ENCODE data around the gene GOLGB1. TPM values are rescaled to one million over a fixed set of nuclear protein-coding genes. Genes with fewer than 3 reads are reported as not detected.

GOLGB1 gene
- total RNA-seq, 2 donors from 2014 or later: 34.9 to 43.5 TPM

GRCh38 chr3:121735047-121735696, 14.4 kb downstream of the GOLGB1 start:
- H3K9me3 Mint-ChIP-seq: no peaks in the 10 kb centered on the region
- no peak for DNase-seq (ENCODE audit: low spot score)
- no peak overlapping the region for H3K27ac Mint-ChIP-seq
- no peaks in the 10 kb centered on the region for H3K27me3 Mint-ChIP-seq
- H3K4me1 Mint-ChIP-seq (ENCODE audit: low read depth in 2 of 2): peaks cover 41 to 47% of the 10 kb centered on the region in 2 donors
- peak; percentile 80 to 96 for ATAC-seq
- H3K4me3 Mint-ChIP-seq: peak overlapping the region; percentile 30
- H3K36me3 Mint-ChIP-seq: no peaks in the 10 kb centered on the region

GRCh38 chr3:121730940-121731687, 18.4 kb downstream of the GOLGB1 start:
- Mint-ChIP-seq H3K27ac (no peak overlapping the region), H3K4me1 (ENCODE audit: low read depth in 2 of 2) (peaks cover 20 to 23% of the 10 kb centered on the region in 2 donors), H3K4me3 (no peak overlapping the region), H3K9me3 (no peaks in the 10 kb centered on the region), H3K27me3 (no peaks in the 10 kb centered on the region), H3K36me3 (peaks cover 11% of the 10 kb centered on the region)
- DNase-seq (ENCODE audit: low spot score): no peak
- no peak for ATAC-seq

- H3K4me3 Mint-ChIP-seq: no peak overlapping the region
- H3K36me3 Mint-ChIP-seq: peaks cover 50% of the 10 kb centered on the region
- no peak for DNase-seq (ENCODE audit: low spot score)
- no peak for ATAC-seq
- H3K27ac Mint-ChIP-seq: no peak overlapping the region
- no peaks in the 10 kb centered on the region for H3K9me3 Mint-ChIP-seq
- H3K27me3 Mint-ChIP-seq: no peaks in the 10 kb centered on the region
- peaks cover 6 to 17% of the 10 kb centered on the region in 2 donors for H3K4me1 Mint-ChIP-seq (ENCODE audit: low read depth in 2 of 2)
Observed at GRCh38 chr3:121724130-121724529, 25.4 kb downstream of the GOLGB1 start.

- no peak overlapping the region for H3K27ac Mint-ChIP-seq
- ATAC-seq: no peak
- peaks cover 6 to 17% of the 10 kb centered on the region in 2 donors for H3K4me1 Mint-ChIP-seq (ENCODE audit: low read depth in 2 of 2)
- DNase-seq (ENCODE audit: low spot score): no peak
- H3K36me3 Mint-ChIP-seq: peaks cover 44% of the 10 kb centered on the region
- no peak overlapping the region for H3K4me3 Mint-ChIP-seq
- no peaks in the 10 kb centered on the region for H3K27me3 Mint-ChIP-seq
- no peaks in the 10 kb centered on the region for H3K9me3 Mint-ChIP-seq
Observed at GRCh38 chr3:121723485-121723884, 26.1 kb downstream of the GOLGB1 start.

GRCh38 chr3:121722411-121722810, 27.1 kb downstream of the GOLGB1 start:
- Mint-ChIP-seq H3K4me3 (no peak overlapping the region), H3K27me3 (no peaks in the 10 kb centered on the region), H3K27ac (no peak overlapping the region), H3K9me3 (no peaks in the 10 kb centered on the region), H3K4me1 (ENCODE audit: low read depth in 2 of 2) (peaks cover 6 to 17% of the 10 kb centered on the region in 2 donors), H3K36me3 (peaks cover 51% of the 10 kb centered on the region)
- no peak for DNase-seq (ENCODE audit: low spot score)
- ATAC-seq: no peak

GRCh38 chr3:121720163-121720562, 29.4 kb downstream of the GOLGB1 start:
- no peak for ATAC-seq
- peaks cover 47% of the 10 kb centered on the region for H3K36me3 Mint-ChIP-seq
- H3K4me3 Mint-ChIP-seq: no peak overlapping the region
- H3K4me1 Mint-ChIP-seq (ENCODE audit: low read depth in 2 of 2): peaks cover 9 to 17% of the 10 kb centered on the region in 2 donors
- no peak overlapping the region for H3K27ac Mint-ChIP-seq
- H3K27me3 Mint-ChIP-seq: no peaks in the 10 kb centered on the region
- no peaks in the 10 kb centered on the region for H3K9me3 Mint-ChIP-seq
- no peak for DNase-seq (ENCODE audit: low spot score)

GRCh38 chr3:121719423-121719822, 30.1 kb downstream of the GOLGB1 start:
- ATAC-seq (no peak), DNase-seq (ENCODE audit: low spot score) (no peak)
- Mint-ChIP-seq H3K9me3 (no peaks in the 10 kb centered on the region), H3K36me3 (peaks cover 44% of the 10 kb centered on the region), H3K27me3 (no peaks in the 10 kb centered on the region), H3K4me3 (no peak overlapping the region), H3K4me1 (ENCODE audit: low read depth in 2 of 2) (peaks cover 9 to 16% of the 10 kb centered on the region in 2 donors), H3K27ac (no peak overlapping the region)

GRCh38 chr3:121718205-121718846, 31.2 kb downstream of the GOLGB1 start:
- Mint-ChIP-seq H3K9me3 (no peaks in the 10 kb centered on the region), H3K36me3 (peaks cover 41% of the 10 kb centered on the region), H3K27ac (no peak overlapping the region), H3K4me3 (no peak overlapping the region), H3K4me1 (ENCODE audit: low read depth in 2 of 2) (peaks cover 3 to 7% of the 10 kb centered on the region in 2 donors), H3K27me3 (no peaks in the 10 kb centered on the region)
- no peak for ATAC-seq
- no peak for DNase-seq (ENCODE audit: low spot score)

GRCh38 chr3:121710347-121710746, 39.2 kb downstream of the GOLGB1 start:
- H3K4me1 Mint-ChIP-seq (ENCODE audit: low read depth in 2 of 2): peaks cover 0 to 2% of the 10 kb centered on the region in 2 donors
- H3K27me3 Mint-ChIP-seq: no peaks in the 10 kb centered on the region
- no peak overlapping the region for H3K4me3 Mint-ChIP-seq
- DNase-seq (ENCODE audit: low spot score): no peak
- H3K9me3 Mint-ChIP-seq: no peaks in the 10 kb centered on the region
- peaks cover 24% of the 10 kb centered on the region for H3K36me3 Mint-ChIP-seq
- no peak for ATAC-seq
- no peak overlapping the region for H3K27ac Mint-ChIP-seq

- no peaks in the 10 kb centered on the region for H3K27me3 Mint-ChIP-seq
- H3K9me3 Mint-ChIP-seq: no peaks in the 10 kb centered on the region
- ATAC-seq (no peak), DNase-seq (ENCODE audit: low spot score) (no peak)
- no peak overlapping the region for H3K27ac Mint-ChIP-seq
- no peak overlapping the region for H3K4me3 Mint-ChIP-seq
- peaks cover 3 to 4% of the 10 kb centered on the region in 2 donors for H3K4me1 Mint-ChIP-seq (ENCODE audit: low read depth in 2 of 2)
- peaks cover 25% of the 10 kb centered on the region for H3K36me3 Mint-ChIP-seq
Observed at GRCh38 chr3:121707531-121708273, 41.8 kb downstream of the GOLGB1 start.

GRCh38 chr3:121705541-121705940, 44.0 kb downstream of the GOLGB1 start:
- Mint-ChIP-seq H3K4me1 (ENCODE audit: low read depth in 2 of 2) (peaks cover 3 to 4% of the 10 kb centered on the region in 2 donors), H3K36me3 (peaks cover 25% of the 10 kb centered on the region), H3K9me3 (no peaks in the 10 kb centered on the region), H3K4me3 (no peak overlapping the region), H3K27me3 (no peaks in the 10 kb centered on the region), H3K27ac (no peak overlapping the region)
- ATAC-seq (no peak), DNase-seq (ENCODE audit: low spot score) (no peak)

GRCh38 chr3:121703973-121704372, 45.6 kb downstream of the GOLGB1 start:
- Mint-ChIP-seq H3K9me3 (no peaks in the 10 kb centered on the region), H3K27ac (no peak overlapping the region), H3K27me3 (no peaks in the 10 kb centered on the region), H3K36me3 (peaks cover 21% of the 10 kb centered on the region), H3K4me3 (no peak overlapping the region), H3K4me1 (ENCODE audit: low read depth in 2 of 2) (peaks cover 3 to 4% of the 10 kb centered on the region in 2 donors)
- DNase-seq (ENCODE audit: low spot score) (no peak), ATAC-seq (no peak)

GRCh38 chr3:121698901-121699300, 50.6 kb downstream of the GOLGB1 start:
- Mint-ChIP-seq H3K27me3 (no peaks in the 10 kb centered on the region), H3K27ac (no peak overlapping the region), H3K4me3 (no peak overlapping the region), H3K4me1 (ENCODE audit: low read depth in 2 of 2) (peaks cover 0 to 4% of the 10 kb centered on the region in 2 donors), H3K9me3 (no peaks in the 10 kb centered on the region), H3K36me3 (peaks cover 29% of the 10 kb centered on the region)
- no peak for DNase-seq (ENCODE audit: low spot score)
- ATAC-seq: no peak
